Smooth muscle cell (in vitro differentiated cells): ENCODE data around the gene OPTC. TPM values are rescaled to one million over a fixed set of nuclear protein-coding genes. Genes with fewer than 3 reads are reported as not detected.

Experiments used
- DNase-seq: peaks from one replicate; lab custom pipeline; 2025; ENCODE audit not compliant: unreplicated experiment; lab: John Stamatoyannopoulos, UW
- H2AFZ ChIP-seq: fragments of 200-600 bp; sonication (generic); 2 replicates; pipeline ENCODE4 v1.6.0; 2016; ENCODE audit warnings: antibody characterized with exemption, low read depth, mild to moderate bottlenecking
- H3F3A ChIP-seq: fragments of 200-600 bp; sonication (generic); 2 replicates; pipeline ENCODE4 v1.6.0; 2017; ENCODE audit warnings: antibody characterized with exemption, low read depth
- H3K27ac ChIP-seq: fragments of 200-600 bp; sonication (generic); 2 replicates; pipeline ENCODE4 v1.5.1; 2016; ENCODE audit warnings: low read depth, mild to moderate bottlenecking
- H3K27me3 ChIP-seq: fragments of 200-600 bp; sonication (generic); 2 replicates; pipeline ENCODE4 v1.6.1; 2016; ENCODE audit warnings: low read depth, mild to moderate bottlenecking
- H3K36me3 ChIP-seq: fragments of 200-600 bp; sonication (generic); 2 replicates; pipeline ENCODE4 v1.5.1; 2016; ENCODE audit warnings: low read depth
- H3K4me1 ChIP-seq: fragments of 200-600 bp; sonication (generic); 2 replicates; pipeline ENCODE4 v1.5.1; 2016; ENCODE audit warnings: low read depth
- H3K4me2 ChIP-seq: fragments of 200-600 bp; sonication (generic); 2 replicates; pipeline ENCODE4 v1.6.0; 2016; ENCODE audit warnings: mild to moderate bottlenecking
- H3K4me3 ChIP-seq: fragments of 200-600 bp; sonication (generic); 2 replicates; pipeline ENCODE4 v1.5.1; 2016; ENCODE audit warnings: mild to moderate bottlenecking
- H3K79me2 ChIP-seq: fragments of 200-600 bp; sonication (generic); 2 replicates; pipeline ENCODE4 v1.6.0; 2016; ENCODE audit warnings: low read depth, mild to moderate bottlenecking
- H3K9ac ChIP-seq: fragments of 200-600 bp; sonication (generic); 2 replicates; pipeline ENCODE4 v1.6.0; 2016; ENCODE audit warnings: low read depth
- H3K9me3 ChIP-seq: fragments of 200-600 bp; sonication (generic); replicated peaks from 2 replicates; pipeline ENCODE4 v1.5.1; 2016; ENCODE audit warnings: low read depth
- H4K20me1 ChIP-seq: fragments of 200-600 bp; sonication (generic); 2 replicates; pipeline ENCODE4 v1.6.0; 2016; ENCODE audit warnings: low read depth
- CTCF ChIP-seq: fragments of 200-600 bp; sonication (generic); IDR thresholded peaks from 2 replicates; pipeline ENCODE4 v1.5.1; 2017; ENCODE audit warnings: borderline replicate concordance, mild to moderate bottlenecking, antibody characterized with exemption; ENCODE audit not compliant: insufficient read depth, poor library complexity, severe bottlenecking
- WGBS: methylation state at CpG from one replicate; pipeline ENCODE4 v1.1.7; 2016; ENCODE audit warnings: low lambda C conversion rate; 5-methylcytosine and 5-hydroxymethylcytosine counted together
- polyA plus RNA-seq: library from polyadenylated mRNA; unstranded; fragments of >200 nt; fragmentation: Nextera tagmentation; extraction: Ambion mirVana; gene quantifications from 2 replicates; pipeline ENCODE4 v1.2.1, GENCODE V29; 2016
- total RNA-seq: library from RNA; depleted of rRNA; stranded (reverse); fragments of >200 nt; gene quantifications from 2 replicates; pipeline ENCODE4 v1.2.3, GENCODE V29; 2014

Gene OPTC
- total and polyA plus RNA-seq, 2 experiments from 2014 or later: 0.46 TPM; not detected in 1

DNA sequence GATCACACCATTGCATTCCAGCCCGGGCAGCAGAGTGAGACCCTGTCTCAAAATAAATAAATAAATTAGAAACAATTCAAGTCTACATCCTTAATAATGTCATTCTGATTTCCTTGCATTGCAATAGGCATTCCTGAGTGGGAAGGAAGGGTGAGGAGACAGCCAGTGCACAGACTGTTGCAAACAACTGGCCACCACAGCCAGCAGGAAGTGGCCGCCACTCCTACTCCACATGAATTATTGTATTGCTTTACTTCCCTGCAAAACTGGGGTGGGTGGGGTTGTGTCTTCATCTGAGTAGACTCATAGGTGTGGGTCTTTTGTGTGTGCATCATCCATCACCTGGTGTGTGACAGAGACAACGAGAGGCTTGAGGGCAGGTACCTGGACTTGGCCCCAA, 60.1 kb downstream of the OPTC start:
- no peaks in the 10 kb centered on the region for H3K27me3 ChIP-seq
- H3K79me2 ChIP-seq: no peaks in the 10 kb centered on the region
- H3F3A ChIP-seq: peaks cover 24% of the 10 kb centered on the region
- TF ChIP-seq CTCF: no peak
- H4K20me1 ChIP-seq: no peaks in the 10 kb centered on the region
- 89% methylated on average over 3 of the region's 3 CpGs for WGBS
- no peak overlapping the region for H3K27ac ChIP-seq
- no peak for DNase-seq
- H2AFZ ChIP-seq: no peak overlapping the region
- H3K9me3 ChIP-seq: no peaks in the 10 kb centered on the region
- H3K36me3 ChIP-seq: no peaks in the 10 kb centered on the region
- no peak overlapping the region for H3K4me2 ChIP-seq
- H3K9ac ChIP-seq: no peak overlapping the region
- no peak overlapping the region for H3K4me3 ChIP-seq
- peaks cover 38% of the 10 kb centered on the region for H3K4me1 ChIP-seq

DNA sequence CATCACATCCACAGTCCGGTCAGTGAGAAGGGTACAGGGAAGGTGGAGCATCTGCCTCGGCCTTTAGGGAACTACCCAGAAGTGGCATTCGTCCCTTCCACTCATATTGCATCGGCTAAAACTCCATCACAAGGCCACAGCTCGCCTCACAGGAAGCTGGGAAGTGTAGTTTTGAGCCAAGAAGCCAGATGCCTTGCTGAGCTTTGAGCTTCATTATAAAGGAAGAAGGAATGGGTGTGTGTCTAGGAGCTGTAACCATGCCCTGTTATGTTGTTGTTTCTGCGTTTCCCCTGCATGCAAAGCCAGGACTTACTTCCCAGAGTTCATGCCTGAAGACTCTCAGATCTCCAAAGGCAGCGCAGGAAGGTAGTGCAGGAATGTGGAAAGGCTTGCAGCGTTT, 61.1 kb downstream of the OPTC start:
- Histone ChIP-seq H4K20me1 (no peaks in the 10 kb centered on the region), H3K27me3 (no peaks in the 10 kb centered on the region), H3K4me1 (peaks cover 40% of the 10 kb centered on the region), H3F3A (peaks cover 32% of the 10 kb centered on the region), H3K79me2 (no peaks in the 10 kb centered on the region), H3K9ac (no peak overlapping the region), H3K4me3 (no peak overlapping the region), H3K4me2 (peak overlapping the region; percentile 76), H3K9me3 (no peaks in the 10 kb centered on the region), H2AFZ (no peak overlapping the region), H3K27ac (peak overlapping the region; percentile 93), H3K36me3 (no peaks in the 10 kb centered on the region)
- no peak for TF ChIP-seq CTCF
- 87% methylated on average over 8 of the region's 8 CpGs for WGBS
- no peak for DNase-seq

DNA sequence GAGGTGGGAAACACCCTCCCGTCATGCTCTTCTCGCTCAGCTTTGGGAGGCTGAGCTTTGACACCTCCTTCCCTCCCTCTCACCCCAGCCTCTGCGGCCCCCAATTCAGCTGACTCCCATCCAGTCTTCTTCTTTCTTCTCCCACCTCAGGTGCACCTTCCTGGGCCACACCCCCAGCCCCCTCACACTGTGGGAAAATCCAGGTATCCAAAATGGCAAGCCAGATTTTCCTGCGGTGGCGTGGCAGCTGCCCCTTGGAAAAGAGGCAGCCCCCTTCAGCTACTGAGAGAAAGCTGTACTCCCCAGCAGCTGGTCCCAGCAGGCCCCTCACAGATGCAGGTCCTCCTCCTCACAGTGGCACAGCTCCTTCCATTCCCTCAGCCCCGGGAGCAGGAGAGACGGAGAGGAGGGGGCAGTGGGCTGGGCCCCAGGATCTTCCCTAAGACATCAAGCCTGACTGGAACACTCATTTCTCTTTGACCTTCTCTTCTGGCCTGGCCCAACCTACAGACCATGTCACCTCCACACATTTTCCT, 61.6 kb downstream of the OPTC start:
- H3F3A ChIP-seq: peaks cover 32% of the 10 kb centered on the region
- TF ChIP-seq CTCF: no peak
- H3K4me1 ChIP-seq: peaks cover 40% of the 10 kb centered on the region
- H3K4me3 ChIP-seq: no peak overlapping the region
- H3K79me2 ChIP-seq: no peaks in the 10 kb centered on the region
- H3K36me3 ChIP-seq: no peaks in the 10 kb centered on the region
- H3K4me2 ChIP-seq: peak overlapping the region; percentile 76
- no peaks in the 10 kb centered on the region for H3K9me3 ChIP-seq
- H3K27ac ChIP-seq: peak overlapping the region; percentile 93
- DNase-seq: no peak
- peak overlapping the region; percentile 63 for H3K9ac ChIP-seq
- H2AFZ ChIP-seq: peak overlapping the region; percentile 35
- H4K20me1 ChIP-seq: no peaks in the 10 kb centered on the region
- no peaks in the 10 kb centered on the region for H3K27me3 ChIP-seq
- WGBS: 69% methylated on average over 7 of the region's 7 CpGs
